LHCN-M2 (cell line): ENCODE measurements around the gene RFX1. TPM values are rescaled to one million over a fixed set of nuclear protein-coding genes. Genes with fewer than 3 reads are reported as not detected.

Experiments
- DNase-seq: peaks from one replicate; pipeline ENCODE4 v3.0.0-alpha.2; 2012; ENCODE audit warnings: low read depth
- total RNA-seq: library from RNA; depleted of rRNA; stranded (reverse); fragments of >200 nt; gene quantifications from 2 replicates; pipeline ENCODE4 v1.2.3, GENCODE V29; 2014

The RFX1 gene
- total RNA-seq, 1 experiment from 2014 or later, result 2.2 TPM

DNA sequence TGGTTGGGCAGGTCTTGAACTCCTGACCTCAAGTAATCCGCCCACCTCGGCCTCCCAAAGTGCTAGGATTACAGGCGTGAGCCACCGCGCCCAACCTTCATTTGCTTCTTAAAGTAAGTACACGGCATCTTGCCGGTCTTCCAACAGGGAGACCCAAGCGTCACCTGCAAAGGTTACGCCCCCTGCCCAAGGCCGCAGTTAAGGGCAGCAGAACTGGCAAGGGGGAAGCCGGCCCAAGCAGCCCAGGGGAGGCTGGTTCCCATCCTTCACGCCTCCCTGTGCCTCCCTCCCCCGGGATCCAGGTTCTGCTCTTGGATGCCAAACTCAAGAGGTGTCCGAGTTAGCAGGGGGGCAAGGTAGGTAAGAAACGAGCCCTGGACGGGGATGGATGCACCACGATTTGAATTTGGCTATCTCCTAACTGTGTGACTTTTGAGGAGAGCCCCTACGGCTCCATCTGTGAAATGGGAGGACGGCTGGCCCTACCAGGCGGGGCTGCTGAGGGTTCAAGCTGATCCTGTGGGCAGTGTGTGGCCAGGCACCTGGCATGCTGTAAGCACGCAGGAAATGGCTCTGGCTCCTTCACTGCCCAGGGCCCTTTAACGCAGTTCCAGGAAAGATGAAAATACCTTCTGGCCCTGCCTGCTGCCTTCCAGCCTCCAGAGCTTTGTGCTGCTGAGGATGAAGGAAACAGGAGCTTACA is 9.0 kb downstream of the RFX1 start:
- DNase-seq, result no peak

DNA sequence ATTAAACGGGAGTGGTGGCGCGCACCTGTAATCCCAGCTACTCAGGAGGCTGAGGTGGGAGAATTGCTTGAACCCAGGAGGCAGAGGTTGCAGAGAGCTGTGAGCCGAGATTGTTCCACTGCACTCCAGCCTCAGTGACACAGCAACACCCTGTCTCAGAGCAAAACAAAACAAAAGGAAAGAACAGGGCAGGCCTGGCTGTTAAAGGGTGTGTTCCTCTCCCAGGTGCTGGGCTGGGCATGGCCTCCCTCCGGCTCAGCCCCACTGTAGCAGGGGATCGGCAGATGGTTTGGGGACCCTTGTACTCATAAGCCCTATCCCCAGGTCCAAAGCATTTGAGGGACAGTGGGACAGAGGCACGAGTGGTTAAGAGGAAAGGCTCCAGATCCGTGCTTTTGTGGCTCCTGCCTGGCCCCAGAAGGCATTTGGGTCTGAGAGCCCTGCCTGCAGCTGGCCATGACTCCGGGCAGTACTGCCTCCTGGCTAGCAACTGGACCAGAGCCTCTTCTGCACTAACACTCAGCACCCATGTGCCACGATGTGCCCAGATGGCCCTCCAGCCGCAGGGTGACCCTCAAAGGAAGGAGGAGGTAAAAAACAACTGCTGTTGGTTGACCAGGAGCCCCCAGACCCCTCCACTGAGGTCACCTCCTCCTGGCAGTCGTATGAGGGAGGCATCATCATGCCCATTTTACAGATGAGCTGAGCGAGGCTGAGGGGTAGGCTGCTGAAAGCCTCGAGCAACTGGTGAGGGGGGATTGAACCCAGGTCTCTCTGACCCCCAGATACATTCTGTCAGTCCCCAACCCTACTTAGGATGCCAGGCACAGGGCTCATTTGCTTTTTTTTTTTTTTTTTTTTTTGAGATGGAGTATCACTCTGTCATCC is 10.0 kb downstream of the RFX1 start:
- DNase-seq, result no peak

DNA sequence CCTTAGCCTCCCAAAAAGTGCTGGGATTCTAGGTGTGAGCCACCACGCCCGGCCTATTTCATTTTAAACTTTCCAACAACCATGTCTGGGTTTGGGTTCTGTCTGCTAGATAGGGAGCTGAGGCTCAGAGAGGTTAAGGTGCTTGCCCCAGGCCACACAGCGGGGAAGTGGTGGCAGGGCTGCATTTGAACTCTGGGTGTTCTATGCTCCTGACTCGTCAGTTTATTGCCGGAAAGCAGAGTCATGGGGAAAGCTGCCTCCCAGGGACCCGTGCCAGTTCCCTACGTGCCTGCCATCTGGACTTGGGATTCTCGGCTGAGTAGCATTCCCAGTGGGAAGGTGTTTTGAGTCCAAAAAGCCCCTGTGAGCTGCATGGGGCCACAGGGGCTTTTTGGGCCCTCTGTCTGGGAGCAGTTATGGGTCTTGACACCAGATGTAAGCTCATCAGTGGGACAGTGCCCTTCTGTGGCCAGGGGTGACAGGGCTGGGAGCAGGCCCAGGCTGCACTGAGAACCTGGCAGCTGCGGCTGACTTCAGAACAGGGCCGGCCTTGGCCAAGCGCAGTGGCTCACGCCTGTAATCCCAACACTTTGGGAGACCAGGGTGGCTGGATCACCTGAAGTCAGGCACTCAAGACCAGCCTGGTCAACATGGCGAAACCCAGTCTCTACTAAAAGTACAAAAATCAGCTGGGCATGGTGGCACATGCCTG is 10.9 kb downstream of the RFX1 start:
- no peak for DNase-seq

DNA sequence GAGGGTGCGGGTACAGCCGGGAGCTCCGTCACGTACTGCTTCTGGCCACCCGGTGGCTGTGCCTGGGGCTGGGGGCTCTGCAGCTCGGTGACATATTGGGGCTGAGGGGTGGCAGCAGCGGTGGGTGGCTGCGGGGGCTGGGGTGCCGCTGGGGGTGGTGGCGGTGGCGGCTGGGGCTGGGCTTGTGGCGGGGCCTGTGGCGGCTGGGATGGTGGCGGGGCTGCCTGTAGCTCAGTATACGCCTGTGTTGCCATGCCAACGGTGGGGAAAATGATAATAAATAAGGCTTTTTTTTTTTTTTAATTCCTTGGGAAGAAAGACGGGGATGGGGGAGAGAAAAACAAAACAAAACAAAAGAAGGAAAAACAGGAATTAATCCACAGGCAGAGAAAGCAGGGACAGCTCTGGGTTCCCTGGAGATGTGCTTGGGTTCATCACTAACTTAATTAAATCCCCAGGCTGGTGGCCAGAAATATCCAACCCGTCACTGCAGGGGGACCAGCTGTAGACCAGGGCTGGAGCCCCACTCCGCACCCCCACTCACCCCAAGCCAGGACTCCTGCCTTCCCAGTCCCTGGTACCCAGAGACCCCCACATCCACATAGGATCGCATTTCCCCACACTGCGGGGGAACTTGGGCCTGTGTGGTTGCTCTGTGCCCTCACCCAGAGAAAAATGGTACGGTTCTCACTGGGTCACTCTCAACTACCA is 12.4 kb downstream of the RFX1 start:
- DNase-seq, result no peak

DNA sequence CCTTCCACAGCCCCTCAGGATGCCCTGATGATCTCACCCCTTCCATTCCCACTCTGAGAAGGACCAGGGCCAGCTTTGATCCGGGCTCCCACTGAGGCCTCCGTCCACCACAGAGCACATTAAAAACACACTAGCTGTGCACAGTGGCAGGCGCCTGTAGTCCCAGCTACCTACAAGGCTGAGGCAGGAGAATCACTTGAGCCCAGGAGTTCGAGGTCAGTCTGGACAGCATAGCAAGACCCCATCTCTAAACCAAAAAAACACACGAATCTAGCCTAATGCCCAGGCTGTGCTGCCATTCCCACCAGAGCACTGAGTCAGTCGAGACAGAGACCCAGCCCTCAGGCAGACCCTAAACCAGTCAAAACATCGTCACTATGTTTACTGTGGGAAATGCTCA is 14.1 kb downstream of the RFX1 start:
- no peak for DNase-seq

DNA sequence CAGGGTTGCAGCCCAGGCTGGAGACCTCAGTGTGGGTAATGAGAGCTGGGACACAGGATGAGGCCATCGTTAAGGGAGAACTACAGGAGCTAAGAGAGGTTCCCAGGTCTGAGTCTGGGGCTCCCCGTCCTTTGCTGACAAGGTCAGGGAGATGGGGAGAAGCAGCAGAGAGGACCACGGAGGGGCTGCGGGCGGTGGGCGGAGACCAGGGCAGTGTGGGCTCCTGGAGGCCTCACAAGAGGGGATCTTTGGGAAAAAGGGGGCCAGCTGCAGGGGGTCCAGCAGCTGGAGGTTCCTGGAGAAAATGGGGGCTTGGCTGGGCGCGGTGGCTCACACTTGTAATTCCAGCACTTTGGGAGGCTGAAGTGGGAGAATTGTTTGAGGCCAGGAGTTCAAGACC is 16.0 kb downstream of the RFX1 start:
- DNase-seq, result no peak

DNA sequence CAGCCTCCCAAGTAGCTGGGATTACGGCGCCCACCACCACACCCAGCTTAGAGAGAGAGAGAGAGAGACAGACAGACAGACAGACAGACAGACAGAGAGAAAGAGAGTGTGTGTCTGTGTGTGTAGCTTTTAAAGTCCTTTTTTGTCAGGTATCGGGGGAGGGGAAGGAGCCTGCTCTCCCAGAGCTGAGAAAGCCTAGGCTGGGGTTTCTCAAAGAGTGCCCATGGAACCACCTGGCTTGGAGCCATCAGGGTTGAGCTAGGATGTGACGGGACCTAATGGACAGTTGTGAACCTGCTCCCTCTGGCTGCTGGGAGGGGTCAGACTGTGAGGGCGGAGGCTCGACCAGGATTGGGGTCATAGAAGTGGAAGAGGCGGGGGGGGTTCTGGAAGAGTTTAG is 16.6 kb downstream of the RFX1 start:
- DNase-seq, result no peak

DNA sequence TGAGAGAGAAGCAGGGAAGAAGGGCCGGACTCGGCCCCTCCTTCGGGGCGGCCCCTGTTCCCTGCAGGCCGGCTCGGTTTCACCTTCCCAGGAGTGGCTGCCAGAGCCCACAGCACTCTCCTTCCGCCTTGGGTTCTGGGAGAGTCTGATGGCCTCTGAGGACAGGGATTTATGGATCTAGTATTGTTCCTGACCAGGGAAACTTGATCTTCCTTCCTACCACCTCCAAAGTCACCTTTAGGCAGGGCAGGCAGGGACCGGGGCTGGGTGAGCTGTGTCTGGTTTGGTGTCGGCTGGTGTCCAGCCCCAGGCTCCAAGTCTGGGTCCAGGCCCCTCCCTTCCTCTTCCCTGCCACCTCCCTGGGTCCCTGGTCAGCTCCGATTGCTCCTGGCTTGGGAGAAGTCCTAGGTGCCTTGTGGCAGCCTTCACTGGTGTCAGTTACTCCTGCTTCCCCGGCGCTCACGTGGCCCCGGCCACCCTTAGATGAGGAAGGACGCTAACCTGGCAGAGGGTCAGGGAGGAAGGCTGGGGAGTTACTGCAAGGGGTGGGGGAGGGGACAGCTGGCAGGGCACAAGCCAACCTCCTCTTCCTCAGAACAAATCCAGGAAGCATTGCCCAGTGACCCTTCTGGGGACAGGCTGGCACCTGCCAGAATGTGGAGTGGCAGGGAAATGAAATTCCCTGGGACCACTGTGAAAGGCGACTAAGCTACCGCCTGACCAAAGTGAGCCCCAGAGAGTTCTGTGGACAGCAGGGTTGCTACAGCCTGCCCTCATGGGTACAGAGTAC is 18.8 kb downstream of the RFX1 start:
- DNase-seq, result no peak

DNA sequence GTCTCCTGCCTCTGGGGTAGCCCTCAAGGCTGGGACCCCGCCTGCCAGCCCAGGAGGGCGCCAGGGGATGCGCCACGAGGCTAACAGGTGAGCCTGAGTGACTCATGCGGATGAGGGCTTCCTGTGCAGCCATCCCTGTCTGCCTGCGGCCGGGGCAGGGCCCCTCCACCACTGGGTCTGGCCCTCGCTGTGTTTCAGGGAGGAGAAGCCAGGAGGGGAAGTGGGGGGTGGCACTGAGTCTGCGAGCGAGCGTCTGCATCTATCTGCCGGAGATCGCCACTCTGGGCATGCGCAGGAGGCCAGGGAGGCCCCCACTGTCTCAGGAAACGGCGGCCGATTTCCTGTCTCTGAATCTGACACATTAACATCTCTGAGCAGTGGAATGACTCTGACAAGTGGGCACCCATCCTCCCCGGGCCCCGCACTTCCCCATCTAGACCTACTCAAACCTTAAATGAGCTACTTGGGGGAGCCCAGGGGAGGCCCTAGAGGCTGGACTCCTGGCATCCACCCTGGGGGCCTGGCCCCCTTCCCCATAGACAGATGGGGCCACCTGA is 19.7 kb downstream of the RFX1 start:
- no peak for DNase-seq

DNA sequence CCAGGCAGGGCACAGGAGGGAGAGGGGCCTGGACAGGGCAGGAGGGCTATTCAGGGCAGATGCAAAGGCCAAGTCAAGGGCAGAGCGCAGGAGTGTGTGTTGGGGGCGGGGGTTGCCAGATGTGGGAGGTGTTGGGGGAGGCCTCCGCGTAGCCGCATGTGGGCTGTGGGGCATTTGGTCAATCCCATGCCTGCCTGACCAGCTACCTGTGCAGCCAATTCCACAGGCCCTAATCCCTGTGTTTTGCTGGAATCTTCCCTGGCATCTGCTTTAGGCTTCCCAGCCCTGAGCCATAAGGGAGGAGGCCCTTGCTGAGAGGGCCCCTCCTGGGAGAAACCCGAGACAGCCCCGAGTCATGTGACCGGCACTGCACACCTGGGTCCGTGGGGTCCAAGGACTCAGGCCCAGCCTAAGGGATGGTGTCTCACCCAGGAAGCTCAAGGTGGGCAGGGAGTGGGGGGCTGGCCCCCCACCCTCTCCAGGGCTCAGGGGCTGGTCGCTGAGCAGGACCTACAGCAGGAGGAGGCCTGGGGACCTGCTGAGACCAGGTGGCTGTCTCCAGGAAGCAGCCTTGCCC is 20.3 kb downstream of the RFX1 start:
- DNase-seq, result no peak

DNA sequence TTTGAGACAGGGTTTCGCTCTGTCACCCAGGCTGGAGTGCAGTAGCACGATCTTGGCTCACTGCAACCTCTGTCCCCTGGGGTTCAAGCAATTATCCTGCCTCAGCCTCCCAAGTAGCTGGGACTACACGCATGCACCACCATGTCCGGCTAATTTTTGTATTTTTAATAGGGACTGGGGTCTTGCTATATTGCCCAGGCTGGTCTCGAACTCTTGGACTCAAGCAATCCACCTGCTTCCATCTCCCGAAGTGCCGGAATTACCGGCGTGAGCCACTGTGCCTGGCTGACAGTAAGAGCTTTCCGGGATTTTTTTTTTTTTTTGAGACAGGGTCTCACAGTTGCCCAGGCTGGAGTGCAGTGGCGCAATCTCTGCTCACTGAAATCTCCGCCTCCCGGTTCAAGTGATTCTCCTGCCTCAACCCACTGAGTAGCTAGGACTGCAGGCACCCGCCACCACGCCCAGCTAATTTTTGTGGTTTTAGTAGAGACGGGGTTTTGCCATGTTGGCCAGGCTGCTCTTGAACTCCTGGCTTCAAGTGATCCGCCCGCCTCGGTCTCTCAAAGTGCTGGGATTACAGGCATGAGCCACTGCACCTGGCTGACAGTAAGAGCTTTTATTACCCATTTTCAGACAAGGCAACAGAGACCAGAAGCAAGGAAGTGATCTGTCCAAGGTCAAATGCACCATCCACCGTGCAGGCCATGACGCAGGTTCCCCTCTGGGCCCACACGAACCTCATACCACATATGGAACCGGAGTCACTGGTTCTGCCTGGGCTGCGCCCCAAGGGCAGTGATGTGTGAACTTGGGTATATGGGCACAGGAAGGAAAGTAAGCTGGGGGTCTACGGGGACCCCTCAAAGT is 21.0 kb downstream of the RFX1 start:
- no peak for DNase-seq

DNA sequence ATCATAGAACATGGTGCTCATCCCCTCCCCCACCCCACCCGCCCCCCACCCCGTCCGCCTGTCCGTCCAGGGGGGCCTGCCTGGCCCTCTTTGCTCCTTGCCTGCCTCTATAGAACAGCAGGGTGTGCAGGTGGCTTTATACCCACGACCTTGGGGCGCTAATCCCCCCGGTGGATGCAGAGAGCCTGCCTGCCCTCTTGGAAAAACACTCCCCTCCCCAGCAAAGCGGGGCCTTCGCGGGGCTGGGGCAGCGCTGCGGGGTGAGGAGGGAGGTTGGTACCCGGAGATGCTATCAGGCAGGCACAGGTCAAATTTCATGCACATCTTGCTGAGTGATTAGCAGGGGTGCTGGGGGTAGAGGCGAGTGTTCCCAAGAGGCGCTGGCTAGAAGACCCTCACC is 21.9 kb downstream of the RFX1 start:
- DNase-seq, result no peak

DNA sequence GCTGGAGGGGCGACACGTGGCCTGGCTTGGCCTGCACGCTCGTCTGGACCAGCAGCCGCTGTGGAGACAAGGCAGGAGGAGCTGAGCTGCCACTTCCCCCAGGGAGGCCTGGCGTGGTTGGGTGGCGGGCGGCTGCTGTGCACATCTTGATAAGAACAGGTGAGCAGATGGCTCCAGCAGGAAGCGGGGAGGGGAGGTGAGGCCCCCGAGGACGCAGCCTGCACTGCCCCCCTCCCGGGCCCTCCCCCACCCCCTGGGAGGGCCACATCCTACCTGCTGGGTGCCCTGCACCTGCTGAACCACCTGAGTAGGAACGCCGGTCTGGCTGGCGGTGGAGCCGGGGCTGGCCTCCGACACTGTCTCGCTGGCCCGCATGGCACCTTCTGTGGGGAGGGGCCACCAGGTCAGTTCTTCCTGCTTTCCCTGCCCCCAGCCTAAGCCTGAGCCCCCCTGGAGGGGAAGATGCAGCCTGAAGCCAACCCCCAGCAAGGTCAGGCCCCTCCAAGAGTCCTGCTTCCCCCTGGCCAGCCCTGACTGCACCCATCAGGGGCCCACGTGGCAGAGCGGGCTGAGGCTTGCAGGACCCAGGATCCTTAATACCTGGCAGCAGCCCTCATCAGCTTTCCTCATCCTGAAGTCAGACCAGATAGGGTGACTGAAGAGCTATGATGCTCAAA is 22.8 kb downstream of the RFX1 start:
- no peak for DNase-seq

DNA sequence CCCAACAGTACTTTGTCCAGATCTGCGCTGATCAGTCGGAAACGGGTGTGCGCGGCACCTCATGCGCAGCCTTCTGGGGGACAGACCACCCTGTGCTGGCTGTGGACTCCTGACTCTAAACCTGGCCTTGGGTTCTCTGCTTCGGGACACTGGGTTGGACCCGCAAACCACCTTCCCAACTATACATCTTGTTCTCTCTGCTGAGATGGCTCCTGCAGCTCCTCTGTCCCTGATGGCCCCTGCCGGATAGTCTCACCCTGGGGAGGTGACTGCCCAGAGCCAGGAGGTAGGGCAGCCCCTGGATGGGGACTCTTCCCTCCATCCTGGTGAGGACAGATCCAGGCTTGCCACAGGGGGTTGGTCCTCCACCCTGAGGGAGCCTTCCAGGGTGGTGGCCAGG is 23.3 kb downstream of the RFX1 start:
- DNase-seq, result no peak

DNA sequence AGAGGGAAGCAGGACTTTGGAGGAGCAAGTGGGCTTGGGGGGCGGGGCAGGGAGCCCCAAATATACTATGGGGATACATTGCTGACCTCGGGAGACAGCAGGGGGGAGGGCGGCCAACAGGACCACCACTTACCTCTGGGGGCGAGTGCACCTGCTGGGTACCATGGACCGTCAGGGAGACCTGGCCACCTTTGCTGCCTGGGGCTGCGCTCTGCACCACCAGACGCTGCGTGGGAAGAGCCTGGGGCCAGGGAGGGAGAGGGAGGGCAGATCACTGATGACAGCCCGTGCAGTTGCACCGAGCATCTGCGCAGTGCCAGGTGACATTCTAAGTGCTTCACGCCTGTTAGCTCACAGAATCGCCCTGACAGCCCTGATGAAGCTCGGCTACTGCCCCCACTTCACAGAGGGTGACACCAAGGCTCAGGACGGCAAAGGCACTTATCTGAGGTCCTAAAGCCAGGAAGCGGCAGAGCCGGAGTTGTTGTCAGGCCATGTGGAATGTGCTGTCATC is 24.1 kb downstream of the RFX1 start:
- no peak for DNase-seq

DNA sequence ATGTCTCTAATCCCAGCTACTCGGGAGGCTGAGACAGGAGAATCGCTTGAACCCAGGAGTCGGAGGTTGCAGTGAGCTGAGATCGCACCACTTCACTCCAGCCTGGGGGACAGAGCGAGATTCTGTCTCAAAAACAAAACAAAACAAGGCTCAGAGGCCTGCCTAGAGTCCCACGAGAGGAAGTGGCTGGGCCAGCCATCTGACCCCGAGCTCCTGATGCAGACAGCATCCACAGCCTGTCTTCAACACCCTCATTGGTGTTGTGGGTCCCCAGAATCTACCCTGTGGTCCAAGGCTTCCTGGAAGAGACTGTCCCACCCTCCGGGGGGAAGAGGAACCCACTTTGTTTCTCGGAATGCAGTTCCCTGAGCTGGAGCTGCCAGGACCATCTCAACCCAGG is 24.7 kb downstream of the RFX1 start:
- DNase-seq, result no peak

DNA sequence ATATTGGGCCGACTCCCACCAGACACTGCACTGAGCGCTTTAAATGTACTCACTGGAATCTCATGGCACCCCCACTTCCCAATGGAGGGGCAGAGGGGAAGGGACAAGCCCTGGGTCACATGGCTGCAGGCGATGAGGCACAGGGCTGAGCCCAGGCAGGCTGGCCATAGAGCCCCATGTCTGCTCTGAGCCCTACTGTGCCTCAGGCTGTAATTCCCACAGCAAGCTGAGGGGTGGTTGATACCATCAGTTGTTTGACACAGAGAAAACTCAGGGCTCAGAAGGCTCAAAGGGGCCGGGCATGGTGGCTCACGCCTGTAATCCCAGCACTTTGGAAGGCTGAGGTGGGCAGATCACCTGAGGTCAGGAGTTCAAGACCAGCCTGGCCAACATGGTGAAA is 25.1 kb downstream of the RFX1 start:
- DNase-seq, result no peak

DNA sequence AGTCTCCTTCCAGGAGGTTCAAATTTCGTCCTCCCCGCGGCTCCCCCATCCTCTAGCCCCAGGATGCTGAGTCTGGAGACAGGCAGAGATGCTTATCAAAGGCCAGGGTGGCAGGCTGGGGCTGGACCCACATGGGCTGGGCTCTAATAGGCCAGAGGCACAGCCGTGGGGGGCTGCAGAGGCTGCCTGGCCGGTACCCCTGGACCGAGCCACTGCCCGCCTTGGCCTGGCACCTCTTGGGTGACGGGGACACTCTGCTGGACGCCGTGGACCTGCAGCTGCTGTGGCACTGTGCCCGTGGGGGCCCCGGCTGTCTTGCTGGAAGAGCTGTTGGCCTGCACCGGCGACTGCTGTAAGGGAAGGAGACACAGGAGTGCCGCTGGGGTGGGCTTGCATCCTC is 25.8 kb downstream of the RFX1 start:
- no peak for DNase-seq

DNA sequence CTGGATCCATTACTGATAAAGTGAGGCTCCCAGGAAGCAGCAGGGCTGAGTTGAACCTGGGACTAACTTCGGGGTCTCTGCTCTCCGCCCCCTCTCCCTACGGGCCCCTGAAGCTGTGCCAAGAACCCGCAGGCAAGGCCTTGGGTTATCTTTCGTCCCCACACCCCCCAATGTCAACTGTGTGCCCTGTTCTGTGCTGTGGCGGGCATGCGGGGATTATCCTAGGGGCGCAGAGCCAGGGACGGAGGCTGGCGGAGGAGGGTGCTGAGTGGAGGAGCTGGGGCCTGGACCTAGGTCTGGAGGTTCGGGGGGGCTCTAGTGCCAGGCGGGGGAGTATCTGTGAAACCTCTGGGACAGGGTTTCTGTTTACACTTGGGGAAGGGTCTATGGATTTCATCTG is 26.4 kb downstream of the RFX1 start:
- DNase-seq, result no peak
